CD4-positive, alpha-beta T cell treated with Interleukin-6 for 4 hours (primary cell): ENCODE data around the gene NBPF14.
"Not testable (repeated sequence)": the region's sequence is repeated elsewhere in the genome, so short reads cannot be mapped to it uniquely, and the experiment has no call there.

Source experiments
- DNase-seq: peaks from one replicate; pipeline ENCODE4 v3.0.0-alpha.2; 2020; ENCODE audit warnings: mixed read lengths

Gene NBPF14, protein sequence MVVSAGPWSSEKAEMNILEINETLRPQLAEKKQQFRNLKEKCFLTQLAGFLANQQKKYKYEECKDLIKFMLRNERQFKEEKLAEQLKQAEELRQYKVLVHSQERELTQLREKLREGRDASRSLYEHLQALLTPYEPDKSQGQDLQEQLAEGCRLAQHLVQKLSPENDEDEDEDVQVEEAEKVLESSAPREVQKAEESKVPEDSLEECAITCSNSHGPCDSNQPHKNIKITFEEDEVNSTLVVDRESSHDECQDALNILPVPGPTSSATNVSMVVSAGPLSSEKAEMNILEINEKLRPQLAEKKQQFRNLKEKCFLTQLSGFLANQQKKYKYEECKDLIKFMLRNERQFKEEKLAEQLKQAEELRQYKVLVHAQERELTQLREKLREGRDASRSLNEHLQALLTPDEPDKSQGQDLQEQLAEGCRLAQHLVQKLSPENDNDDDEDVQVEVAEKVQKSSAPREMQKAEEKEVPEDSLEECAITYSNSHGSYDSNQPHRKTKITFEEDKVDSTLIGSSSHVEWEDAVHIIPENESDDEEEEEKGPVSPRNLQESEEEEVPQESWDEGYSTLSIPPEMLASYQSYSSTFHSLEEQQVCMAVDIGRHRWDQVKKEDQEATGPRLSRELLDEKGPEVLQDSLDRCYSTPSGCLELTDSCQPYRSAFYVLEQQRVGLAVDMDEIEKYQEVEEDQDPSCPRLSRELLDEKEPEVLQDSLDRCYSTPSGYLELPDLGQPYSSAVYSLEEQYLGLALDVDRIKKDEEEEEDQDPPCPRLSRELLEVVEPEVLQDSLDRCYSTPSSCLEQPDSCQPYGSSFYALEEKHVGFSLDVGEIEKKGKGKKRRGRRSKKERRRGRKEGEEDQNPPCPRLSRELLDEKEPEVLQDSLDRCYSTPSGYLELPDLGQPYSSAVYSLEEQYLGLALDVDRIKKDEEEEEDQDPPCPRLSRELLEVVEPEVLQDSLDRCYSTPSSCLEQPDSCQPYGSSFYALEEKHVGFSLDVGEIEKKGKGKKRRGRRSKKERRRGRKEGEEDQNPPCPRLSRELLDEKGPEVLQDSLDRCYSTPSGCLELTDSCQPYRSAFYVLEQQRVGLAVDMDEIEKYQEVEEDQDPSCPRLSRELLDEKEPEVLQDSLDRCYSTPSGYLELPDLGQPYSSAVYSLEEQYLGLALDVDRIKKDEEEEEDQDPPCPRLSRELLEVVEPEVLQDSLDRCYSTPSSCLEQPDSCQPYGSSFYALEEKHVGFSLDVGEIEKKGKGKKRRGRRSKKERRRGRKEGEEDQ (N-terminal part only)

GRCh38 chr1:148595911-148596310, at the start of gene NBPF14:
Gene NBPF14, minus strand, starts transcription at chr1:148596011. Its CDS starts 294 bp downstream, at chr1:148595717.
- DNase-seq = not testable (repeated sequence)

GRCh38 chr1:148625451-148625850, 29.6 kb upstream of the NBPF14 start:
- DNase-seq = not testable (repeated sequence)

DNA sequence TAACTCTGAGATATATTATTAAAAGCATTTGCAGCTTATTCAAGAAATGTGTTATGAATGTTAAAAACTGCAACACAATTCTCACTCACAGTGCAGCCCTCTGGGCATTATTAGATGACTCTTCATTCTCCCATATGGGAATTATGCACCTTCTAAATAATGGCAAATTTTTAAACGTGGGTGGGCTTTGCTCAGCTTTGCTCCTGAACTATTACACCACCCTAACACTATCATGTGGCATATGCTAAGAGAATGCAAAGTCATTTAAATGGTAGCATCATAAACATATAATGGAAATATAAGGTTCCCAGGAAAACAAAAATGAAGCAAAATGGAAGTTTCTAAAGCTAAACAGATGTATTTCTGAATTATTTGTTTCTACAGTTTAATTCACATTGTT, 22.4 kb upstream of the NBPF14 start:
- not testable (repeated sequence) for DNase-seq

DNA sequence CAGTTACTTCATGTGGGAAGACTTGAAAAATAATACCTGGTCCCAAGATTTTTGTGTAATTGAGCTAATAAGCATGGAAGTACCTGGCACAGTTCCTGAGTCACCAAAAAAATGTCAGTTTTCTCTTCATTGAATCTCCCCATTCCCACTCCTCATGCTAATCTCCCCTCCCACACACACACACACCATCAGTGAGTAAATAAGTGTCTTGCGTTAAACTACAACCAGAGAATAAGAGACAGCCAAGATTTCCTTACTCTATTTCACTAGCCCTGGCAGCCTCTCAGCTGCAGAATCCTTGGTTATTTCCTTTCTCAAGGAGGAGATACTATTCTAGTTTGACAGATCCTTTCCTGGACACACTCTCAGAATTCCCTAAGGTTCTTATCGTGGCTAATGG, 9.5 kb upstream of the NBPF14 start:
- not testable (repeated sequence) for DNase-seq

GRCh38 chr1:148595360-148595759, 451 bp downstream of the NBPF14 start:
- not testable (repeated sequence) for DNase-seq

GRCh38 chr1:148591098-148591497, 4.7 kb downstream of the NBPF14 start:
- not testable (repeated sequence) for DNase-seq

GRCh38 chr1:148532158-148532557, 63.7 kb downstream of the NBPF14 start:
- not testable (repeated sequence) for DNase-seq

GRCh38 chr1:148529101-148529567, 66.7 kb downstream of the NBPF14 start:
- DNase-seq = peak; percentile 35

DNA sequence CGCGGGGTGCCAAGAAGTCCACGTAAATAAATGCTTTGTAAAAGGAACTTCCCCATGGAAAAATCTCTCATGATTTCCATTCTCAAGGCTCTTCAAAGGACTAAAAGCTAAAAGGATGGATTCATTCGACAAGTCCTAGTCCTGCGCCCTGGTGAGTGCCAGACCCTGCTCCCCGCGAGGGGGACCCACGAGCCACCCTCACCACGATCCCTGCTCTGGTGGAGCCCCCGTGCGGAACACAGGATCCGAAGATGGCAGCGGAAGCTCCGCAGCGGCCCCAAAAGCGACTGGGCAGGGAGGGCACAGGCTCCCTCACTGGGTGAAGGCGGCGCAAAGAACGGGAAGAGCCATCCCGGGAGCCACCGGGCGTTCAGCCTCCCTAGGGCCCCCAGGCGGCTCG, 67.2 kb downstream of the NBPF14 start:
- DNase-seq = not testable (repeated sequence)

GRCh38 chr1:148526587-148526986, 69.2 kb downstream of the NBPF14 start:
- peak; percentile 15 for DNase-seq

DNA sequence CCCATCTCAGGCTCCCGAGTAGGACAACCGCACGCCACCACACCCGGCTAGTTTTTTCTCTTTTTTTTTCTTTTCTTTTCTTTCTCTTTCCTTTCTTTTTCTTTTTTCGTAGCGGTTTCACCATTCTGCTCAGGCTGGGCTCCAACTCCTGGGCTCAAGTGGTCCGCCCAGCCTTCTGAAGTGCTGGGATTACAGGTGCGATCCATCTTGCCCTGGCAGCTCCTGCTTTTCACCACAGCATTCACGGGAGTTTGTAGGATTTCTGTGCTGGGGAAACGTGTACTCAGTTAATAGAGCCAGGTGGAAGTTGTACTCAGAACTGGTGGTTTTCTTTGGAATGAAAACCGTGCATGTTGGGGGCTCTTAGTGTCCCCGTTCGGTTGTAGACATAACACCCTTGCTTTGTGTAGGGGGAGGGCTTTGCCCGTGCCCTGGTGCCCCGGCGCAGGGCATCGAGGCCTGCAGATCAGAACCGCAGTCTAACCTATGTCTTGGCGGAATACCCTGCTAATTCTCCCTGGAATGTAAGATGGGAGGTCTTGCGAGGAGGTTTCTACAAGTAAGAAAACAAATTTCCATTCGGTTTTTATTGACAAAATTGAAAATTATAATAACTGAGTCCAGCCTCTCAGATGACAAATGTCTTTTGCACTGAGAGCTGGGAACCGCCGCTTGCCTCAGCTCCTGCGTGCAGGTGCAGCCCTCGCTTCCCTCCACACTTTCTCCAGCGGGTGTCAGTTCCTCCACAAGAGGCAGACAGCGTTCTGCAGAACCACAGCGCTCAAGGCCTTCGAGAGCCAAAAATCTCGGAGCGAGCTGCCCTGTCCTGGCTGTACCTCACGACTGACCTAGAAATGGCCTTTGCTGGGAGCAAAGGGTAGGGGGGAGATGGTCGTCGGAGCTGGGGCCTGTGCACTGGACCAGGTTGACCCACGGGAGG, 72.3 kb downstream of the NBPF14 start:
- DNase-seq = not testable (repeated sequence)

- peak; percentile 85 for DNase-seq
These were observed 73.1 kb downstream of the NBPF14 start for GRCh38 chr1:148522561-148523204.

- peak; percentile 86 for DNase-seq
These were observed 73.7 kb downstream of the NBPF14 start for GRCh38 chr1:148522072-148522471.

DNA sequence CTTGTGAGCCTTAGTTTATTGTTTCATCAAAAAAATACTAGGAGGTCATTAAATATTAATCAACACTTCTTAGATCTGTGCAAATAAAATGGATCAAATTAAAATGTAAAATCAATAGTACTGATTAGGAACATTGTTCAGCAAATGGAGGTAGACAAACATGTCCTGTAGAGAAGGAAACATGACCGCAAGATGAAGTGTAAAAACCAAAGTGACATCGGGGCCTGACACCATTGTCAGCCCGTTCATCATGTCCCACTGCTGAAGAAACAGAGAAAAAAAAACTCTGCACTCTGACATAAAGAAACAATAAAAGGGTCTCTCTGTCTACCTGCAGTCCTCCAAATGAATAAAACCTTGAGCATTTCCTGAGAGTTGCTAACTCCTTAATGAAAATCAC, 81.5 kb downstream of the NBPF14 start:
- DNase-seq = not testable (repeated sequence)

- not testable (repeated sequence) for DNase-seq
These were observed 83.1 kb downstream of the NBPF14 start for GRCh38 chr1:148512571-148513184.

DNA sequence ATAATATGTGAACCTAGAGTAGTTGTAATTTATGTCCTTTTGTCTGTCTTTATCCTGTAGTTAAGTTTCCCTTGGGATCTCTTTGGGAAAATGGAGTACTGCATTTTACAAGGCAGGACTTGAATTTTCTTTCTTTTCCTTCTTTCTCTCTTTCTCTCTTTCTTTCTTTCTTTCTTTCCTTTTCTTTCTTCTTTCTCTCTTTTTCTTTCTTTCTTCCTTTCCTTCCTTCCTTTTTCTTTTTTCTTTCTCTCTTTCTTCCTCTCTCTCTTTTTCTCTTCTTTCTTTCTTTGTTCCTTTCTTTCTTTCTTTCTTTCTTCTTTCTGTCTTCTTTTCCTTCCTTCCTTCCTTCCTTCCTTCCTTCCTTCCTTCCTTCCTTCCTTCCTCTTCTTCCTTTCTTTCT, 101.9 kb downstream of the NBPF14 start:
- DNase-seq = not testable (repeated sequence)

- not testable (repeated sequence) for DNase-seq
These were observed 112.8 kb downstream of the NBPF14 start, which contains the start of gene PPIAL4G for GRCh38 chr1:148483029-148483428. Gene PPIAL4G, minus strand, starts transcription at chr1:148483302. Its CDS starts 50 bp downstream, at chr1:148483252.
